Kidney (tissue), 14 donors: Measurements from ENCODE around the gene SNX17. TPM values are rescaled to one million over a fixed set of nuclear protein-coding genes. Genes with fewer than 3 reads are reported as not detected.
A peak's percentile ranks its signal among the peaks of the same experiment; 100 is the strongest.

Source experiments
- DNase-seq, 5 donors: peaks; one replicate each; pipeline ENCODE4 v3.0.0-alpha.2; 2013 to 2020
- FAIRE-seq: peaks from 2 replicates; lab custom pipeline; 2012; peaks lifted over from hg19 to GRCh38; lab: Jason Lieb, UNC
- H3K27ac ChIP-seq, 2 donors: one replicate each; pipeline ENCODE4 v1.7.0; 2013; ENCODE audit warnings: low read depth in 2 of 2, low read length in 2 of 2, inconsistent platforms in 1 of 2
- H3K27me3 ChIP-seq: one replicate; pipeline ENCODE4 v1.7.1; 2013; ENCODE audit warnings: low read length, inconsistent platforms; ENCODE audit not compliant: control insufficient read depth, insufficient read depth
- H3K36me3 ChIP-seq, 3 donors: one replicate each; pipeline versions ENCODE4 v1.7.0 to v1.7.1; 2013; ENCODE audit warnings: low read length in 3 of 3, control low read depth in 1 of 3, inconsistent platforms in 1 of 3; ENCODE audit not compliant: insufficient read depth in 3 of 3, control insufficient read depth in 2 of 3
- H3K4me1 ChIP-seq, 3 donors: one replicate each; pipeline versions ENCODE4 v1.7.0 to v1.7.1; 2013; ENCODE audit warnings: low read length in 3 of 3, inconsistent platforms in 1 of 3, low read depth in 1 of 3; ENCODE audit not compliant: control insufficient read depth in 2 of 3, insufficient read depth in 2 of 3
- H3K4me3 ChIP-seq, 3 donors: one replicate each; pipeline versions ENCODE4 v1.7.0 to v1.8.1; 2013; ENCODE audit warnings: low read length in 3 of 3, control low read depth in 1 of 3, inconsistent platforms in 1 of 3
- H3K9ac ChIP-seq, 3 donors: one replicate each; pipeline versions ENCODE4 v1.7.0 to v1.7.1; 2013; ENCODE audit warnings: low read length in 3 of 3, control low read depth in 1 of 3, inconsistent platforms in 1 of 3
- H3K9me3 ChIP-seq, 3 donors: one replicate each; pipeline versions ENCODE4 v1.7.0 to v1.7.1; 2013; ENCODE audit warnings: low read length in 3 of 3, control low read depth in 1 of 3, inconsistent platforms in 1 of 3; ENCODE audit not compliant: control insufficient read depth in 2 of 3, insufficient read depth in 1 of 3
- CTCF ChIP-seq: IDR thresholded peaks from 3 replicates; pipeline ENCODE4 v1.5.1; 2012; ENCODE audit warnings: mild to moderate bottlenecking, moderate library complexity, borderline replicate concordance; ENCODE audit not compliant: insufficient read depth; ENCODE audit errors: extremely low read depth
- intact Hi-C: fragments of 100-400 bp; cut with DNase I; formaldehyde crosslinking; loops from one replicate; pipeline ENCODE4 v1.11.1; 2022
- polyA plus RNA-seq: library from polyadenylated mRNA; stranded (reverse); fragments of 350-450 nt; fragmentation: Illumina TruSeq; extraction: RNeasy Lipid Tissue Mini Kit (QIAGEN cat#74804); gene quantifications from one replicate; pipeline ENCODE4 v1.2.3, GENCODE V29; 2014; ENCODE audit warnings: low read depth, low replicate concordance; ENCODE audit not compliant: insufficient read depth
- total RNA-seq: library from RNA; stranded (reverse); fragmentation: NEBNext Ultra II Directional; extraction: Animal tissue kit (Norgen Biotek cat#: 25700); gene quantifications from one replicate; pipeline ENCODE4 v1.2.1, GENCODE V29; 2021
- donor health status: control.
- donor health status: control.
- donor health status: control.
- donor health status: control.
- donor health status: control.
- donor health status: DM: yes; HTN: yes; CAD: no.
- donor health status: Normal renal cell carcinoma (clear cell type).

SNX17 gene
- total and polyA plus RNA-seq, 2 donors from 2014 or later, result 98.7 to 115 TPM

- intact Hi-C loops, result no loop called here
- peak in 1 of 5 donors; percentile 65 for DNase-seq
- Histone ChIP-seq H3K4me3 (peak overlapping the region; percentile 83 to 88 (median 85)), H3K27ac (peak overlapping the region; percentile 47 to 78), H3K4me1 (peaks cover 3 to 15% (median 14%) of the 10 kb centered on the region in 3 donors), H3K36me3 (peaks cover 4 to 46% (median 34%) of the 10 kb centered on the region in 3 donors), H3K27me3 (no peaks in the 10 kb centered on the region), H3K9me3 (no peaks in the 10 kb centered on the region), H3K9ac (peak overlapping the region; percentile 81 to 96 (median 85))
- FAIRE-seq, result no peak
- no peak for TF ChIP-seq CTCF
Measured at GRCh38 chr2:27379383-27379835, 9.0 kb downstream of the SNX17 start.

- peaks cover 4 to 40% (median 32%) of the 10 kb centered on the region in 3 donors for H3K36me3 ChIP-seq
Measured at GRCh38 chr2:27379836-27380625, 9.6 kb downstream of the SNX17 start.

GRCh38 chr2:27380626-27381545 lies 10.5 kb downstream of the SNX17 start, which contains the start of gene ZNF513:
TSS of gene ZNF513 (minus strand) at chr2:27380734. CDS start at chr2:27380526, 208 bp downstream.
- Histone ChIP-seq H3K9me3 (no peaks in the 10 kb centered on the region), H3K9ac (peak within 1 kb of the TSS; percentile 81 to 96 (median 85)), H3K4me3 (peak within 1 kb of the TSS; percentile 83 to 88 (median 85)), H3K27ac (peak within 1 kb of the TSS; percentile 88 to 96), H3K4me1 (peaks cover 3 to 15% (median 14%) of the 10 kb centered on the region in 3 donors), H3K27me3 (no peaks in the 10 kb centered on the region), H3K36me3 (peaks cover 4 to 36% (median 30%) of the 10 kb centered on the region in 3 donors)
- DNase-seq (peak; percentile 95 to 99 (median 97)), FAIRE-seq (peak; percentile 71)
- intact Hi-C loops, result no loop called here
- no peak for TF ChIP-seq CTCF

More at GRCh38 chr2:27379836-27380625, 9.6 kb downstream of the SNX17 start:
- no peak for TF ChIP-seq CTCF
- H3K27ac ChIP-seq, result peak overlapping the region; percentile 78 to 88
- peak overlapping the region; percentile 81 to 96 (median 85) for H3K9ac ChIP-seq
- DNase-seq (peak in 4 of 5 donors; percentile 35 to 93 (median 82)), FAIRE-seq (no peak)
- peaks cover 3 to 15% (median 14%) of the 10 kb centered on the region in 3 donors for H3K4me1 ChIP-seq
- H3K4me3 ChIP-seq, result peak overlapping the region; percentile 83 to 88 (median 85)
- H3K9me3 ChIP-seq, result no peaks in the 10 kb centered on the region
- intact Hi-C loops, result no loop called here
- H3K27me3 ChIP-seq, result no peaks in the 10 kb centered on the region
